Natural killer cell (primary cell): Measurements from ENCODE around the gene UQCC3. TPM values are rescaled to one million over a fixed set of nuclear protein-coding genes. Genes with fewer than 3 reads are reported as not detected.

Experiments
- ATAC-seq, 3 donors: fragments of 150-1000 bp in 2 of 3; fragments of 200-7000 bp in 1 of 3; cut with Tn5 transposase; 1 replicate in 1 of 3; 2 replicates in 2 of 3; pipeline ENCODE4 v1.10.0; 2021; ENCODE audit warnings: mild to moderate bottlenecking in 2 of 3, moderate library complexity in 2 of 3
- DNase-seq, 2 donors: peaks; one replicate each; pipeline versions ENCODE4 v3.0.0 to v3.0.0-alpha.2; 2013 to 2021; ENCODE audit warnings: mixed read lengths in 1 of 2
- H3K27ac ChIP-seq: one replicate; pipeline ENCODE4 v1.5.1; 2013; ENCODE audit warnings: mild to moderate bottlenecking, low read length
- H3K27me3 ChIP-seq: one replicate; pipeline ENCODE4 v1.6.1; 2013; ENCODE audit warnings: low read length; ENCODE audit not compliant: control insufficient read depth, insufficient read depth
- H3K36me3 ChIP-seq: one replicate; pipeline ENCODE4 v1.6.1; 2013; ENCODE audit warnings: low read length; ENCODE audit not compliant: control insufficient read depth, insufficient read depth
- H3K4me1 ChIP-seq: one replicate; pipeline ENCODE4 v1.6.1; 2013; ENCODE audit warnings: low read length; ENCODE audit not compliant: control insufficient read depth, insufficient read depth
- H3K4me3 ChIP-seq: one replicate; pipeline ENCODE4 v1.5.1; 2013; ENCODE audit warnings: low read length
- H3K9me3 ChIP-seq: one replicate; pipeline ENCODE4 v1.6.1; 2013; ENCODE audit warnings: low read length; ENCODE audit not compliant: control insufficient read depth, insufficient read depth
- H3K27ac Mint-ChIP-seq, 2 donors: one replicate each; pipeline ENCODE4 v1.8.0; 2022; ENCODE audit warnings: mild to moderate bottlenecking in 2 of 2, mixed read lengths in 2 of 2, moderate library complexity in 1 of 2
- H3K27me3 Mint-ChIP-seq, 2 donors: one replicate each; pipeline ENCODE4 v1.8.0; 2022; ENCODE audit warnings: low read depth in 2 of 2, mixed read lengths in 2 of 2
- H3K36me3 Mint-ChIP-seq: one replicate; pipeline ENCODE4 v1.8.0; 2022; ENCODE audit warnings: mixed read lengths
- H3K4me1 Mint-ChIP-seq, 2 donors: one replicate each; pipeline ENCODE4 v1.8.0; 2022; ENCODE audit warnings: mixed read lengths in 2 of 2
- H3K4me3 Mint-ChIP-seq: one replicate; pipeline ENCODE4 v1.8.0; 2022; ENCODE audit warnings: mild to moderate bottlenecking, moderate library complexity, mixed read lengths
- H3K9me3 Mint-ChIP-seq, 2 donors: one replicate each; pipeline ENCODE4 v1.8.0; 2022; ENCODE audit warnings: mixed read lengths in 2 of 2
- CTCF ChIP-seq: fragments of 200-600 bp; IDR thresholded peaks from one replicate; pipeline ENCODE4 v1.8.0; 2022; ENCODE audit warnings: antibody characterized with exemption
- WGBS: methylation state at CpG from one replicate; pipeline ENCODE4 v1.1.7; 2013; ENCODE audit warnings: missing lambda C conversion rate; ENCODE audit not compliant: insufficient coverage; 5-methylcytosine and 5-hydroxymethylcytosine counted together
- intact Hi-C: fragments of 100-400 bp; cut with micrococcal nuclease; formaldehyde crosslinking; loops from one replicate; pipeline ENCODE4 v1.14.2; 2022
- total RNA-seq, 4 donors: library from RNA; stranded (reverse); fragments of 120-200 nt in 1 of 4; gene quantifications; one replicate each; pipeline versions ENCODE4 v1.2.3 to v1.2.4, GENCODE V29; 2013 to 2022

Gene UQCC3
- total RNA-seq, 3 donors from 2014 or later (not counting 1 experiment from before 2014, with no cell fraction given) = 3.9 to 5.2 (median 4.0) TPM

GRCh38 chr11:62678770-62679696 lies 7.6 kb downstream of the UQCC3 start, which contains the start of gene UBXN1:
TSS of gene UBXN1 (minus strand) at chr11:62679073. CDS start at chr11:62678923, 150 bp downstream.
- Histone ChIP-seq H3K4me3 (peak within 1 kb of the TSS; percentile 98), H3K9me3 (no peaks in the 10 kb centered on the region), H3K36me3 (peaks cover 20% of the 10 kb centered on the region), H3K27ac (peak within 1 kb of the TSS; percentile 95), H3K4me1 (peaks cover 21% of the 10 kb centered on the region), H3K27me3 (no peaks in the 10 kb centered on the region)
- Mint-ChIP-seq H3K36me3 (peaks cover 6% of the 10 kb centered on the region), H3K4me1 (peaks cover 26 to 31% of the 10 kb centered on the region in 2 donors), H3K4me3 (peak within 1 kb of the TSS; percentile 93), H3K27ac (peak within 1 kb of the TSS; percentile 95 to 99), H3K27me3 (no peaks in the 10 kb centered on the region), H3K9me3 (no peaks in the 10 kb centered on the region)
- WGBS = 10% methylated on average over 53 of the region's 55 CpGs
- no peak for TF ChIP-seq CTCF
- ATAC-seq = peak; percentile 85 to 91 (median 89)
- peak; percentile 79 to 92 for DNase-seq
- intact Hi-C loops = loop anchor here (1.0 to 5.0 kb wide), 3 partner anchors 15 to 252 kb away; partner anchors contain the start of gene TUT1

- H3K4me1 ChIP-seq = peaks cover 21% of the 10 kb centered on the region
- H3K27ac ChIP-seq = no peak overlapping the region
- H3K4me1 Mint-ChIP-seq = peaks cover 26 to 31% of the 10 kb centered on the region in 2 donors
- H3K27me3 ChIP-seq = no peaks in the 10 kb centered on the region
- peak; percentile 18 for TF ChIP-seq CTCF
- peak overlapping the region; percentile 73 to 95 for H3K27ac Mint-ChIP-seq
- 50% methylated on average over 4 of the region's 4 CpGs for WGBS
- no peaks in the 10 kb centered on the region for H3K27me3 Mint-ChIP-seq
- peaks cover 18% of the 10 kb centered on the region for H3K36me3 ChIP-seq
- peak overlapping the region; percentile 67 for H3K4me3 Mint-ChIP-seq
- H3K9me3 ChIP-seq = no peaks in the 10 kb centered on the region
- no peaks in the 10 kb centered on the region for H3K9me3 Mint-ChIP-seq
- intact Hi-C loops = loop anchor here (1.0 kb wide), 1 partner anchor 13 kb away; no protein-coding TSS in a partner anchor
- ATAC-seq (peak; percentile 27 to 50 (median 30)), DNase-seq (peak in 1 of 2 donors; percentile 75)
- H3K36me3 Mint-ChIP-seq = peaks cover 6% of the 10 kb centered on the region
- H3K4me3 ChIP-seq = no peak overlapping the region
Measured at GRCh38 chr11:62680825-62681240, 9.4 kb downstream of the UQCC3 start.

- peaks cover 19% of the 10 kb centered on the region for H3K4me1 ChIP-seq
- 90% methylated on average over 6 of the region's 7 CpGs for WGBS
- Mint-ChIP-seq H3K36me3 (no peaks in the 10 kb centered on the region), H3K4me1 (peaks cover 17 to 21% of the 10 kb centered on the region in 2 donors), H3K27me3 (peaks cover 0 to 2% of the 10 kb centered on the region in 2 donors), H3K27ac (no peak overlapping the region), H3K9me3 (no peaks in the 10 kb centered on the region), H3K4me3 (no peak overlapping the region)
- ATAC-seq (no peak), DNase-seq (no peak)
- H3K9me3 ChIP-seq = no peaks in the 10 kb centered on the region
- no peak for TF ChIP-seq CTCF
- H3K27ac ChIP-seq = no peak overlapping the region
- intact Hi-C loops = no loop called here
- peaks cover 6% of the 10 kb centered on the region for H3K27me3 ChIP-seq
- H3K4me3 ChIP-seq = no peak overlapping the region
- H3K36me3 ChIP-seq = peaks cover 6% of the 10 kb centered on the region
Measured at GRCh38 chr11:62682518-62682917, 11.0 kb downstream of the UQCC3 start.
